B cell (primary cell): Measurements from ENCODE around the gene DHRS7B. TPM values are rescaled to one million over a fixed set of nuclear protein-coding genes. Genes with fewer than 3 reads are reported as not detected.
"Not testable (repeated sequence)": the region's sequence is repeated elsewhere in the genome, so short reads cannot be mapped to it uniquely, and the experiment has no call there.

Experiments used
- ATAC-seq: fragments of 200-7000 bp; cut with Tn5 transposase; one replicate; pipeline ENCODE4 v1.10.0; 2021; ENCODE audit warnings: low read depth, mild to moderate bottlenecking, moderate number of reproducible peaks, moderate library complexity
- CTCF ChIA-PET: fragments of 350-600 bp; sonication (Branson Sonifier 250); formaldehyde crosslinking; loops from one replicate; lab custom pipeline; 2021; ENCODE audit warnings: antibody characterized with exemption, inconsistent platforms; lab: Charles Lee
- POLR2A ChIA-PET: fragments of 350-600 bp; sonication (Branson Sonifier 250); formaldehyde crosslinking; loops from one replicate; lab custom pipeline; 2021; ENCODE audit warnings: antibody characterized with exemption; lab: Charles Lee
- DNase-seq: peaks from one replicate; pipeline ENCODE4 v3.0.0; 2013
- H2AFZ ChIP-seq: 2 replicates; pipeline ENCODE4 v1.6.1; 2012; ENCODE audit warnings: mild to moderate bottlenecking, low read depth, low read length; ENCODE audit not compliant: insufficient read depth, poor library complexity, severe bottlenecking
- H3K27ac ChIP-seq, 2 donors: 1 replicate in 1 of 2; 2 replicates in 1 of 2; pipeline ENCODE4 v1.5.1; 2012 to 2013; ENCODE audit warnings: low read length in 2 of 2, mild to moderate bottlenecking in 2 of 2, moderate library complexity in 1 of 2
- H3K27me3 ChIP-seq, 4 experiments: fragments of 200-600 bp in 1 of 4; sonication (generic) in 1 of 4; replicated peaks in 1 of 4; 1 replicate in 2 of 4; 2 replicates in 2 of 4; pipeline versions ENCODE4 v1.6.1 to v1.7.0; 2013 to 2016; ENCODE audit warnings: low read length in 3 of 4, mild to moderate bottlenecking in 2 of 4, mixed read lengths in 1 of 4, moderate library complexity in 1 of 4; ENCODE audit not compliant: insufficient read depth in 4 of 4, control insufficient read depth in 3 of 4; ENCODE audit errors: control extremely low read depth in 1 of 4
- H3K36me3 ChIP-seq, 2 experiments: replicated peaks in 1 of 2; 1 replicate in 1 of 2; 2 replicates in 1 of 2; pipeline versions ENCODE4 v1.6.1 to v1.7.1; 2013; ENCODE audit warnings: low read length in 1 of 2; ENCODE audit not compliant: insufficient read depth in 2 of 2, control insufficient read depth in 1 of 2; ENCODE audit errors: control extremely low read depth in 1 of 2, extremely low read depth in 1 of 2
- H3K4me1 ChIP-seq, 2 donors: fragments of 200-600 bp in 1 of 2; sonication (generic) in 1 of 2; 1 replicate in 1 of 2; 2 replicates in 1 of 2; pipeline versions ENCODE4 v1.5.1 to v1.6.1; 2013 to 2017; ENCODE audit warnings: low read length in 2 of 2; ENCODE audit not compliant: control insufficient read depth in 2 of 2, insufficient read depth in 2 of 2
- H3K4me2 ChIP-seq: replicated peaks from 2 replicates; pipeline ENCODE3; 2012; ENCODE audit warnings: mild to moderate bottlenecking, low read depth, low read length; ENCODE audit not compliant: poor library complexity, severe bottlenecking
- H3K4me3 ChIP-seq, 5 experiments: fragments of 200-600 bp in 1 of 5; sonication (generic) in 1 of 5; 1 replicate in 3 of 5; 2 replicates in 2 of 5; pipeline versions ENCODE4 v1.5.1 to v1.7.0; 2011 to 2016; ENCODE audit warnings: low read length in 4 of 5, mild to moderate bottlenecking in 4 of 5, low read depth in 2 of 5, control low read depth in 1 of 5, moderate library complexity in 1 of 5; ENCODE audit not compliant: insufficient read depth in 1 of 5; ENCODE audit errors: control extremely low read depth in 1 of 5, extremely low read depth in 1 of 5
- H3K79me2 ChIP-seq: fragments of 200-600 bp; sonication (generic); one replicate; pipeline ENCODE4 v1.6.0; 2016; ENCODE audit warnings: low read length; ENCODE audit not compliant: control insufficient read depth, insufficient read depth
- H3K9ac ChIP-seq: fragments of 200-600 bp; sonication (generic); 2 replicates; pipeline ENCODE4 v1.6.1; 2017; ENCODE audit warnings: mild to moderate bottlenecking, low read length, moderate library complexity
- H3K9me3 ChIP-seq, 3 donors: one replicate each; pipeline versions ENCODE4 v1.6.1 to v1.7.1; 2013; ENCODE audit warnings: low read length in 2 of 3; ENCODE audit not compliant: control insufficient read depth in 2 of 3, insufficient read depth in 1 of 3; ENCODE audit errors: control extremely low read depth in 1 of 3
- H4K20me1 ChIP-seq: 2 replicates; pipeline ENCODE4 v1.6.0; 2012; ENCODE audit warnings: mild to moderate bottlenecking, low read length; ENCODE audit not compliant: insufficient read depth, control insufficient read depth, poor library complexity, severe bottlenecking
- H3K27ac Mint-ChIP-seq: one replicate; pipeline ENCODE4 v1.8.0; 2021; ENCODE audit warnings: mixed read lengths
- H3K27me3 Mint-ChIP-seq: one replicate; pipeline ENCODE4 v1.8.0; 2021; ENCODE audit warnings: mixed read lengths
- H3K4me1 Mint-ChIP-seq: one replicate; pipeline ENCODE4 v1.8.0; 2021; ENCODE audit warnings: mixed read lengths
- H3K4me3 Mint-ChIP-seq: one replicate; pipeline ENCODE4 v1.8.0; 2021; ENCODE audit warnings: mixed read lengths
- H3K9me3 Mint-ChIP-seq: one replicate; pipeline ENCODE4 v1.8.0; 2022; ENCODE audit warnings: mixed read lengths; ENCODE audit not compliant: insufficient read depth
- EZH2 ChIP-seq: IDR thresholded peaks from 2 replicates; pipeline ENCODE4 v1.6.1; 2012; ENCODE audit warnings: borderline replicate concordance, low read depth, mild to moderate bottlenecking, moderate library complexity, low read length; ENCODE audit not compliant: insufficient read depth, poor library complexity, severe bottlenecking
- WGBS: methylation state at CpG from one replicate; pipeline ENCODE4 v1.1.5; 2013; ENCODE audit warnings: missing lambda C conversion rate; ENCODE audit not compliant: insufficient coverage; 5-methylcytosine and 5-hydroxymethylcytosine counted together
- intact Hi-C: fragments of 100-400 bp; cut with micrococcal nuclease; formaldehyde crosslinking; loops from one replicate; pipeline ENCODE4 v1.10.0; 2022
- polyA plus RNA-seq: library from polyadenylated mRNA; depleted of rRNA; stranded (reverse); fragments of >200 nt; gene quantifications from 2 replicates; pipeline ENCODE4 v1.2.3, GENCODE V29; 2012
- total RNA-seq, 2 donors: library from RNA; stranded (reverse); fragments of 120-200 nt in 1 of 2; gene quantifications; 1 replicate in 1 of 2; 2 replicates in 1 of 2; pipeline versions ENCODE4 v1.2.3 to v1.2.4, GENCODE V29; 2013 to 2022
- TF ChIP-seq, protein P1 (sequence below): fragments of 200-600 bp; IDR thresholded peaks from one replicate; pipeline ENCODE4 v1.8.0; 2022; ENCODE audit warnings: antibody characterized with exemption, mild to moderate bottlenecking

Gene DHRS7B
- total and polyA plus RNA-seq, 2 donors (not counting 1 experiment from before 2014, with no cell fraction given) = 8.2 to 13.4 TPM

GRCh38 chr17:21079196-21079595, 47.6 kb upstream of the DHRS7B start:
- ATAC-seq (no peak), DNase-seq (no peak)
- H3K79me2 ChIP-seq = no peaks in the 10 kb centered on the region
- no peaks in the 10 kb centered on the region for H3K36me3 ChIP-seq
- Mint-ChIP-seq H3K27ac (no peak overlapping the region), H3K4me3 (no peak overlapping the region), H3K4me1 (peaks cover 2% of the 10 kb centered on the region), H3K9me3 (no peaks in the 10 kb centered on the region), H3K27me3 (peaks cover 6% of the 10 kb centered on the region)
- TF ChIP-seq EZH2 = no peak
- TF ChIP-seq, protein P1, sequence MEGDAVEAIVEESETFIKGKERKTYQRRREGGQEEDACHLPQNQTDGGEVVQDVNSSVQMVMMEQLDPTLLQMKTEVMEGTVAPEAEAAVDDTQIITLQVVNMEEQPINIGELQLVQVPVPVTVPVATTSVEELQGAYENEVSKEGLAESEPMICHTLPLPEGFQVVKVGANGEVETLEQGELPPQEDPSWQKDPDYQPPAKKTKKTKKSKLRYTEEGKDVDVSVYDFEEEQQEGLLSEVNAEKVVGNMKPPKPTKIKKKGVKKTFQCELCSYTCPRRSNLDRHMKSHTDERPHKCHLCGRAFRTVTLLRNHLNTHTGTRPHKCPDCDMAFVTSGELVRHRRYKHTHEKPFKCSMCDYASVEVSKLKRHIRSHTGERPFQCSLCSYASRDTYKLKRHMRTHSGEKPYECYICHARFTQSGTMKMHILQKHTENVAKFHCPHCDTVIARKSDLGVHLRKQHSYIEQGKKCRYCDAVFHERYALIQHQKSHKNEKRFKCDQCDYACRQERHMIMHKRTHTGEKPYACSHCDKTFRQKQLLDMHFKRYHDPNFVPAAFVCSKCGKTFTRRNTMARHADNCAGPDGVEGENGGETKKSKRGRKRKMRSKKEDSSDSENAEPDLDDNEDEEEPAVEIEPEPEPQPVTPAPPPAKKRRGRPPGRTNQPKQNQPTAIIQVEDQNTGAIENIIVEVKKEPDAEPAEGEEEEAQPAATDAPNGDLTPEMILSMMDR = no peak
- 100% methylated on average over 2 of the region's 7 CpGs for WGBS
- H3K9me3 ChIP-seq = peaks cover 0 to 3% (median 0%) of the 10 kb centered on the region in 3 donors
- no peak overlapping the region for H2AFZ ChIP-seq
- no peak overlapping the region for H3K4me3 ChIP-seq
- no peak overlapping the region for H3K27ac ChIP-seq
- H3K9ac ChIP-seq = no peak overlapping the region
- no peaks in the 10 kb centered on the region for H3K27me3 ChIP-seq
- H3K4me2 ChIP-seq = no peak overlapping the region
- H3K4me1 ChIP-seq = peaks cover 0 to 4% of the 10 kb centered on the region in 2 donors
- H4K20me1 ChIP-seq = no peaks in the 10 kb centered on the region
- CTCF ChIA-PET = no interaction called here
- POLR2A ChIA-PET = no interaction called here
- intact Hi-C loops = no loop called here

- Histone ChIP-seq H3K9me3 (peaks cover 0 to 3% (median 0%) of the 10 kb centered on the region in 3 donors), H3K4me1 (peaks cover 0 to 4% of the 10 kb centered on the region in 2 donors), H3K36me3 (no peaks in the 10 kb centered on the region), H4K20me1 (no peaks in the 10 kb centered on the region), H3K4me3 (no peak overlapping the region), H3K4me2 (no peak overlapping the region), H3K79me2 (no peaks in the 10 kb centered on the region), H3K9ac (no peak overlapping the region), H3K27me3 (no peaks in the 10 kb centered on the region), H3K27ac (no peak overlapping the region), H2AFZ (no peak overlapping the region)
- no peak for TF ChIP-seq EZH2
- TF ChIP-seq, protein P1 = no peak
- ATAC-seq (no peak), DNase-seq (no peak)
- Mint-ChIP-seq H3K4me1 (peaks cover 6% of the 10 kb centered on the region), H3K27me3 (peaks cover 6% of the 10 kb centered on the region), H3K27ac (no peak overlapping the region), H3K9me3 (no peaks in the 10 kb centered on the region), H3K4me3 (no peak overlapping the region)
- intact Hi-C loops = no loop called here
- ChIA-PET CTCF (interaction anchor here (0.9 kb wide), 1 partner anchor 59 kb away, joined by 3 read pairs; no protein-coding TSS in a partner anchor), POLR2A (no interaction called here)
- WGBS = 89% methylated on average over 4 of the region's 5 CpGs
These were observed 44.7 kb upstream of the DHRS7B start for GRCh38 chr17:21082001-21082436.

- DNase-seq, H3K4me3 Mint-ChIP-seq, H3K9ac ChIP-seq, H4K20me1 ChIP-seq, H3K79me2 ChIP-seq, POLR2A ChIA-PET, intact Hi-C loops, ATAC-seq, CTCF ChIA-PET, H3K27me3 Mint-ChIP-seq, H3K4me2 ChIP-seq, H3K27ac ChIP-seq, H3K27me3 ChIP-seq, H3K9me3 Mint-ChIP-seq, H3K36me3 ChIP-seq, H3K9me3 ChIP-seq, H2AFZ ChIP-seq, H3K27ac Mint-ChIP-seq, H3K4me3 ChIP-seq: not testable (repeated sequence)
- peaks cover 16% of the 10 kb centered on the region for H3K4me1 Mint-ChIP-seq
- no CpG with 5 or more reads among the region's 1 CpG for WGBS
- peaks cover 10 to 16% of the 10 kb centered on the region in 2 donors for H3K4me1 ChIP-seq
These were observed 41.5 kb upstream of the DHRS7B start for GRCh38 chr17:21085280-21085679.
